Measurements from ENCODE around the gene UBE2K.
A peak's percentile ranks its signal among the peaks of the same experiment; 100 is the strongest.
"Not testable (repeated sequence)": the region's sequence is repeated elsewhere in the genome, so short reads cannot be mapped to it uniquely, and the experiment has no call there.

Gene UBE2K, protein sequence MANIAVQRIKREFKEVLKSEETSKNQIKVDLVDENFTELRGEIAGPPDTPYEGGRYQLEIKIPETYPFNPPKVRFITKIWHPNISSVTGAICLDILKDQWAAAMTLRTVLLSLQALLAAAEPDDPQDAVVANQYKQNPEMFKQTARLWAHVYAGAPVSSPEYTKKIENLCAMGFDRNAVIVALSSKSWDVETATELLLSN

DNA sequence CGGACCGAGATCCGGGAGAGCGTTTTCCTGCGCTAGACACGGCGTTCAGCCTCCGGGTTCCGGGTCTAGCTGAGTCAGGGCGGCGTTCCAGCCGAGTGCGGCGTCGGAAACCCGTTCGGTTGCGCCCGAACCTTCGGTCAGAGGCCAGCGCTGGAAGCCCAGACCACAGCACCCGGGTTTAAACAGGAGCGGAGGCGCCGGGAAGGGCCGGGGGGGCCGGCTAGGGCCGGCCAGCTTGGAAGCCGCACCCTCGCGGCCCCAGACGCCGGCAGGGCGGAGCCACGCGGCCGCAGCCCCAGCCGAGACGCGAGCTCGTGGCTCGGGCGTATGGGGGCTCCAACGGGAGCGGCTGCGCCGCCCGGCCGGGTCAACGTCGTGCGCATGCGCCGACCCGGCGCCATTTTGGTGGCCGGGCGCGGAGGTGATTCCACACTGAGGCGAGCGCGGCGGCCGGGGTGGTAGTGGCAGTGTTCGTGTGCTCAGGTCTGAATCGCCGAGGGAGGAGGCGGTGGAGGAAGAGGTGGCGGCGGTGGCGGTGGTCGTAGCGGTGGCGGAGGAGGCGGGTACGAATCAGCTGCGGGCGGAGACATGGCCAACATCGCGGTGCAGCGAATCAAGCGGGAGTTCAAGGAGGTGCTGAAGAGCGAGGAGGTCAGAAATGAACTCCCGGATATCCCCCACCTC lies at the start of gene UBE2K:
Gene UBE2K, plus strand, starts transcription at position 397 of the 684 bp plus-strand sequence. Its CDS starts 192 bp downstream, at position 589.
- DNase-seq, result peak; percentile 62

GRCh38 chr4:39648213-39648612 lies 49.7 kb upstream of the UBE2K start:
- DNase-seq, result no peak

- DNase-seq, result no peak
Observed at GRCh38 chr4:39648827-39649558, 48.9 kb upstream of the UBE2K start.

- no peak for DNase-seq
Observed at GRCh38 chr4:39649639-39650265, 48.2 kb upstream of the UBE2K start.

GRCh38 chr4:39651586-39651985 lies 46.4 kb upstream of the UBE2K start:
- not testable (repeated sequence) for DNase-seq

GRCh38 chr4:39655211-39655610 lies 42.7 kb upstream of the UBE2K start:
- DNase-seq, result no peak

GRCh38 chr4:39655876-39656275 lies 42.1 kb upstream of the UBE2K start:
- DNase-seq, result no peak

DNA sequence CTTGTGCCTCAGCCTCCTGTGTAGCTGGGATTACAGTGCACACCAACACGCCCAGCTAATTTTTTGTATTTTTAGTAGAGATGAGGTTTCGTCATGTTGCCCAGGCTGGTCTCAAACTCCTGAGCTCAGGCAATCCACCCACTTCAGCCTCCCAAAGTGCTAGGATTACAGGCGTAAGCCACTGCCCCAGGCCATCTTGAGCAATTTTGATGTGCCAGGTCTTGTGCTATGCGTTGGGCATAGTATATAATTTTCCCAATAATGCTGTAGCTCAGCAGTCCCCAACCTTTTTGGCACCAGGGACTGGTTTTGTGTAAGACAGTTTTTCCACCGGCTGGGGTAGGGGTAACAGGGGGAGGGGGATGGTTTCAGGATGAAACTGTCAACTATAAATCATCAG lies 41.3 kb upstream of the UBE2K start:
- DNase-seq, result not testable (repeated sequence)

DNA sequence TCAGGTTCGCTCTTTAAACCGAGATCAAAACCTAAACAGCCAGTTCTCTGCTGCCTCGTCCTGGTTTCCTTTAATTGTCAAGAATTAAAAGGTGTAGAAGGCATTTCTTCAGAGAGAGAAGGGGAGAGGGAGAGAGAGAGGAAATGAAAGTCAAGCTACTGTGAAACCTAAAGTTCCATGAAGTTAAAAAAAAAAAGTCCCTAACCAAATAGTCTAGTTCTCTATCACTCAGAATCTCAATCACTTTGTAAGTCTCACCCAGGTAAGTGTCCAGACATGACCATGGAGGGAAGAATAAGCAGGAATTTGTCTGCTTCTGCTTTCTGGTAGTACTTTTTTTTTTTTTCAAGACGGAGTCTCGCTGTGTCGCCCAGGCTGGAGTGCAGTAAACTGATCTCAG lies 40.5 kb upstream of the UBE2K start:
- no peak for DNase-seq

GRCh38 chr4:39658756-39659155 lies 39.2 kb upstream of the UBE2K start:
- DNase-seq, result no peak

- no peak for DNase-seq
Observed at GRCh38 chr4:39660045-39660444, 37.9 kb upstream of the UBE2K start.

DNA sequence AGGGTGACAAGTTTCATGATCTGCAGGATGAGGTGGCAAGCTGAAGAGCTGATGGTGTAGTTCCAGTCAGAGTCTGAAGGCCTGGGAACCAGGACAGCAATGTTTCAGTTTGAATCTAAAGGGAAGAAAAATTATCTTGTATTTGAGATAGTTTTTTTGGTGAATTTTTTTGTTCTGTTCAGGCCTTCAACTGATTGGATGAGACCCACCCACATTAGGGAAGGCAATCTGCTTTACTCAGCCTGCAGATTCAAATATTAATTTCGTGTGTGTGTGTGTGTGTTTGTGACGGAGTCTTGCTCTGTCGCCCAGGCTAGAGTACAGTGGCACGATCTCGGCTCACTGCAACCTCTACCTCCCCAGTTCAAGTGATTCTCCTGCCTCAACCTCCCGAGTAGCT lies 37.2 kb upstream of the UBE2K start:
- no peak for DNase-seq

- DNase-seq, result no peak
Observed at GRCh38 chr4:39662683-39663082, 35.3 kb upstream of the UBE2K start.

GRCh38 chr4:39664828-39665731 lies 32.9 kb upstream of the UBE2K start:
- no peak for DNase-seq

DNA sequence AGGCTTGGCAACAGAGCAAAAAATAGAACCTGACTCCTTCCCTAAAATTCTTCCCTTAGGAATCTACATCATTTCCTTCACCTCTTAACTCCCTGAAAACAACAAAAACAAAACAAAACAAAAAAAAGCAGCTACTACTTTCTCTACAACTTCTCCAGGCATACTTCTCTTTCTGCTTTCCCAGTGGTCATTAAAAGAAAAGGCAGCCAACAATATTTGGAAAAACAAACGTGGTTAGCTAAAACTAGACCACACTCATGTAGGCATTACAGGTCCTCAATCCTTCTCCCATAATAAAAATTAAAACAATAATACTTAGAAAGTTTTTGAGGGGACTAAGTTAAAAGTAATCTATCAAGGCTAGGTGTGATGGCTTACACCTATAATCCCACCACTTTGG lies 30.2 kb upstream of the UBE2K start:
- no peak for DNase-seq

DNA sequence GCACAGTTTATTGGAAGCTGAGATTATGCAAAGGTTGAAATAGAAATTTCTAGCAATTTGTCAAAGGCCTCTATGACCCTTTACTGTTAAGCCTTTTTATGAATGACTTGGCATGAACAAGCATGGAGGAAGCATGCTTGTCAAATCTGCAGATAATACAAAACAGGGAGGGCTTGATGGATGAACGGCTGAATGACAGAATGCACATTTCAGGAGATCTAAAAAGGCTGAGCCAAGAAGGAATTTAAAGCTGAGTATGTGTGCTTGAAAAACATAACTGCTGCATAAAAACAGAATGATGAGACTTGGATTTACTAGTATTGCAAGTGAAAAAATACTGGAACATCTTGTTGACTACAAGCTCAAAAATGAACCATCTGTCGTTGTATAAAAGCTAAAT lies 29.0 kb upstream of the UBE2K start:
- no peak for DNase-seq

- DNase-seq, result not testable (repeated sequence)
Observed at GRCh38 chr4:39670296-39670695, 27.6 kb upstream of the UBE2K start.

DNA sequence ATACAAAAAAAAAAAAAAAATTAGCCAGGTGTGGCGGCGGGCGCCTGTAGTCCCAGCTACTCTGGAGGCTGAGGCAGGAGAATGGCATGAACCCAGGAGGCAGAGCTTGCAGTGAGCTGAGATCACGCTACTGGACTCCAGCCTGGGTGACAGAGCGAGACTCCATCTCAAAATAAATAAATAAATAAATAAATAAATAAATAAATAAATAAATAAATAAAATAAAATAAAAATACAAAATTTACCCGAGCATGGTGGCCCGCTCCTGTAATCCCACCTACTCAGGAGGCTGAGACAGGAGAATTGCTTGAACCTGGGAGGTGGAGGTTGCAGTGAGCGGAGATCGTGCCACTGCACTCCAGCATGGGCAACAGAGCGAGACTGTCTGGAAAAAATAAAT lies 22.3 kb upstream of the UBE2K start:
- not testable (repeated sequence) for DNase-seq

DNA sequence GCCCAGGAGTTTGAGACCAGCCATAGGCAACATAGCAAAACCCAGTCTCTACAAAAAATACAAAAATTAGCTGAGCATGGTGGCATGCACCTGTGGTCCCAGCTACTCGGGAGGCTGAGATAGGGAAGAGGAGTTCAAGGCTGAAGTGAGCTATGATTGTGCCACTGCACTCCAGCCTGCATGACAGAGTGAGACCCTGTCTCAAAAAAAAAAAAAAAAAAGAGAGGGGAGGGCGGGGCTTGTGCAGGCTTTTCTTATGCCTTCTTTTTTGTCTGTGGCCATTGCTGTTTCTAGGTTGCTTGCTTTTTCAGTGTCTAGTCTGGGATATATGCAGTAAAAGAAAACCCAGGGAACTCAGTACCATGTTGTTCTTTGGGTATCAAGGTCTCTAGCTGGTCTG lies 16.9 kb upstream of the UBE2K start:
- DNase-seq, result not testable (repeated sequence)

GRCh38 chr4:39682138-39682537 lies 15.8 kb upstream of the UBE2K start:
- no peak for DNase-seq

DNA sequence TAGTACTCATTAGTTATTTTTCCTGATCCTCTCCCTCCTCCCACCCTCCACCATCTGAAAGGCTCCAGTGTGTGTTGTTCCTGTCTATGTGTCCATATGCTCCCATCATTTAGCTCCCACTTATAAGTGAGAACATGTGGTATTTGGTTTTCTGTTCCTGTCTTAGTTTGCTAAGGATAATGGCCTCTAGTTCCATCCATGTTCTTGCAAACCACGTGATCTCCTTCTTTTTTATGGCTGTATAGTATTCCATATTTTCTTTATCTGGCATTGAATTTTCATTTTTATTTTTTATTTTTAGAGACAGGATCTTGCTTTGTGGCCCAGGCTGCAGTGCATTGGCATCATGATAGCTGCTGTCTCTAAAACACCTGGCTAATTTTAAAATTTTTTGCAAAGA lies 11.9 kb upstream of the UBE2K start:
- no peak for DNase-seq

GRCh38 chr4:39687014-39687413 lies 10.9 kb upstream of the UBE2K start:
- DNase-seq, result no peak

DNA sequence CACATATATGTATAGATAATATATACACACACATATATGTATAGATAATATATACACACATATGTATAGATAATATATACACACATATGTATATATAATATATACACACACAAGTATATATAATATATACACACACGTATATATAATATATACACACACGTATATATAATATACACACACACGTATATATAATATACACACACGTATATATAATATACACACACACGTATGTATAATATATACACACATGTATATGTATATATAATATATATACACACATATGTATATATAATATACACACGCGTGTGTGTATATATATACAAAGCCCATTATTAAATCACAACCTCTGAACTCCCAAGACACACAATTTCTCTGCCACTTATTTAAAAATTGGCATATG lies 8.0 kb upstream of the UBE2K start:
- DNase-seq, result no peak

Data from NCI-H510A treated with DMSO at 0.1 percent for 48 hours (cell line).